SK-N-MC (cell line): Measurements from ENCODE around the gene ETS2.

Experiments used
- EZH2 ChIP-seq: fragments of 200-600 bp; sonication (generic); IDR thresholded peaks from one replicate; pipeline ENCODE4 v1.6.1; 2017; ENCODE audit warnings: antibody characterized with exemption
- FOXP2 ChIP-seq: optimal IDR thresholded peaks from 2 replicates; pipeline ENCODE3; 2011; ENCODE audit warnings: mild to moderate bottlenecking, moderate library complexity; ENCODE audit not compliant: insufficient read depth; ENCODE audit errors: extremely low read length, control extremely low read depth
- POLR2AphosphoS5 ChIP-seq: IDR thresholded peaks from 2 replicates; pipeline ENCODE4 v1.6.1; 2012; ENCODE audit warnings: mild to moderate bottlenecking, low read depth, low read length, borderline replicate concordance

- TF ChIP-seq EZH2 (no peak), POLR2AphosphoS5 (no peak), FOXP2 (no peak)
These were observed 10.8 kb upstream of the ETS2 start for GRCh38 chr21:38794978-38795377.
